T-helper 1 cell treated with Interleukin-12 subunit alpha and Interleukin-12 subunit beta and Interleukin-4 antibody, amounts not matched to agents 30 μg/mL and 1 μg/mL, for 36 hours (primary cell): ENCODE data around the gene NME9.

Experiments
- H3K27ac Mint-ChIP-seq: one replicate; pipeline ENCODE4 v1.8.0; 2021; ENCODE audit warnings: mild to moderate bottlenecking, mixed read lengths
- H3K27me3 Mint-ChIP-seq: one replicate; pipeline ENCODE4 v1.8.0; 2021; ENCODE audit warnings: low read depth, mixed read lengths
- H3K36me3 Mint-ChIP-seq: one replicate; pipeline ENCODE4 v1.8.0; 2021; ENCODE audit warnings: low read depth, mixed read lengths
- H3K4me1 Mint-ChIP-seq: one replicate; pipeline ENCODE4 v1.8.0; 2021; ENCODE audit warnings: low read depth, mixed read lengths
- H3K4me3 Mint-ChIP-seq: one replicate; pipeline ENCODE4 v1.8.0; 2021; ENCODE audit warnings: mild to moderate bottlenecking, moderate library complexity, mixed read lengths
- H3K9me3 Mint-ChIP-seq: one replicate; pipeline ENCODE4 v1.8.0; 2021; ENCODE audit warnings: mixed read lengths

NME9 gene

DNA sequence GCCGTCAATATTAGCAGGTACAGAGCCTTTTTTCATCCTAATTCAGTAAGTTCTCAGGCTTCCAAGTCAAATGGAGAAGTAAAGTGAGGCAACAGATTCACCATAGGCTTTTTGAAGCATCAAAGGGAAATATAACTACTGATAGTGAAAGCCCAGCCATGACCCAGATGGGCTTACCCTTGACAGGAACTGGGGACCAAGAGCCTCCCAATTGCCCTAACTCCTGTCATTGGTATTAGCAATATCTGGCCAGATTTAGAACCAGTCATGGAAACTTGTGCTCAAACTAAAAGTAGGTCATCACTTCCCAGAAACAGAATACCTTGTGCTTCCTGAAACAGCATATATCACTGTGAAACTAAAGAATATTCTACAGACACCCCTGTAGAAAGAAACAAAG is 33.0 kb downstream of the NME9 start:
- Mint-ChIP-seq H3K9me3 (no peaks in the 10 kb centered on the region), H3K36me3 (peaks cover 36% of the 10 kb centered on the region), H3K27me3 (no peaks in the 10 kb centered on the region), H3K4me3 (no peak overlapping the region), H3K27ac (peak overlapping the region; percentile 12), H3K4me1 (peaks cover 16% of the 10 kb centered on the region)

DNA sequence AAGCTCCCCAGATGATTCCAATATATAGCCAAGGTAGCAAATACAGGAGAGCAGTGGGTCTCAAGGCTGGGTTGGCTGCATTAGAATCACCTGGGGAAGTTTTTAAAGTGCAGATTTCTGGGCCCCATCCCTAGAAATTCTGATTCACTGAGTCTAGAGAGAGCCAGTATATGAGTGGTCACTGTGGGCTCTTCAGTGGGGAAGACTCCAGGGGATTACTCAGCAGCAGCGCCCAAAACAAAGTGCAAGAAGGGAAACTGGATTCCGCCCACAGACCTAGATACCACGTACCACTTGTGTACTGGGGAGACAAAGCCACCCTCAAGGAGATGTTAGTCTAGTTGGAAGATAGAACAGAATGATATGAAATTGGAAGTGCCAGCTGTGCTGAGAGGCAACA is 40.0 kb downstream of the NME9 start:
- no peaks in the 10 kb centered on the region for H3K27me3 Mint-ChIP-seq
- no peak overlapping the region for H3K27ac Mint-ChIP-seq
- H3K4me1 Mint-ChIP-seq = peaks cover 3% of the 10 kb centered on the region

DNA sequence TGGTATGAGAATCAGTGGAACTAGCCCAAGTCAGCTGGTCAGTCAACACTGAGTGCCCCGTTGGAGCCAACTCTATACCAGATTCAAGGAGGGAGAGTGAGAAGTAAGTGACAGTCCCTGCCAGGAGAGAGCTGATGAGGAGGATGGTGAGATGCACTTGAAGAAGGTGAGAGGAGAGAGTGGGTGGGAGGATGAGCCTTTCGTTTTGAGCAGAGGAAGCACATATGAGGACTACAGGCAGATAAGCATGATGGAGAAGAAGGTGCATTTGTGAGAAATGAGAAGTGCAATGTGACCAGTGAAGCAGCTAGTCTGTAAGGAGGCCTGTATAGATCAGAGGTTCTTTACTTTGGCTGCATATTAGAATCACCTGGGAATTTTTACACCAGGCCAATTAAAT is 40.4 kb downstream of the NME9 start:
- peaks cover 39% of the 10 kb centered on the region for H3K36me3 Mint-ChIP-seq
- no peaks in the 10 kb centered on the region for H3K9me3 Mint-ChIP-seq
- H3K27ac Mint-ChIP-seq = no peak overlapping the region
- peaks cover 8% of the 10 kb centered on the region for H3K4me1 Mint-ChIP-seq
- no peak overlapping the region for H3K4me3 Mint-ChIP-seq
- no peaks in the 10 kb centered on the region for H3K27me3 Mint-ChIP-seq

More for the DNA sequence above, 40.0 kb downstream of the NME9 start:
- Mint-ChIP-seq H3K4me3 (no peak overlapping the region), H3K9me3 (no peaks in the 10 kb centered on the region), H3K36me3 (peaks cover 42% of the 10 kb centered on the region)

DNA sequence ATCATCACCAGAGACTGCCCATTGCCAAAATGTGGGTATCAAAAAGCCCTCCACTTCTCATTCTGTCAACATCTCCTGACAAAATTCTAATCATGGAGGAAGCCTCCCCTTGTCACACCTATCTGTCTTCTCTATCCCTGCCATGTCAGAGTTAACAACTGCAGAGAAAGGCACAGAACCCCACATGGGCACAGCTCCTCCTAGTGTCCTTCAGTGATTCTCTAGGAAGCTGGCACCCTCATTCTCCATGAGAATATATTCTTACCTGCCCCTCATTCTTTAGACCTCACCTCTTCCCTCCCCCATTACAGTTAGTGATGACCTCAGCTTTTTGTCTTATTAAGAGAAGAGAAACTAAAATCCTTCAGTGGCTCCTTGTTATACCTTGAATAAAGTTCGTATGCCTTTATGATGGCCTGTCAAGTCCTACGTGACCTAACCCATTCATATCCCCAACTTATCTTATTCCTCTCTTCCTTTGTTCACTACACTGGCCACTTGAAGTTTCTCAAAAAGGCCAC is 44.6 kb downstream of the NME9 start:
- H3K9me3 Mint-ChIP-seq = no peaks in the 10 kb centered on the region
- peaks cover 18% of the 10 kb centered on the region for H3K4me1 Mint-ChIP-seq
- peaks cover 29% of the 10 kb centered on the region for H3K36me3 Mint-ChIP-seq
- no peak overlapping the region for H3K27ac Mint-ChIP-seq
- no peak overlapping the region for H3K4me3 Mint-ChIP-seq
- H3K27me3 Mint-ChIP-seq = no peaks in the 10 kb centered on the region

DNA sequence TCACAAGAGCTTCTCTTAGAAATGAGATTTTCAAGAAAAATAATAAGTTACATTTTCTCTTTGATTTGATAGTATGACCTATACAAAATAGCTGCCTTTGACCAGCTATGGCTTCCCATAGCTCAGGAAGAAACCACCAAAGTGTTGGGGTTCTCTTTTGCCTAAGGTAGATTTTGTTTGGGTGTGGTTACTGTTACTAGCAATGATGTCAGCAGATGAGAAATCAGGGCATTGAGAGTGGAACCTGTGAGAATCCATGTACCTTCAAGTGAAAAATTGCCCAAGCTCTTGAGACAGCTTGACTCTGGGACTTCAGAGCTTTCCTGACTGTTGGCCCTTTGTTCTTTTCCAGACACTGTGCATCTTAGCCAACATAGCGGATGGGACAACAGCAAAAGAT is 45.6 kb downstream of the NME9 start:
- peaks cover 25% of the 10 kb centered on the region for H3K36me3 Mint-ChIP-seq
- no peak overlapping the region for H3K27ac Mint-ChIP-seq
- no peak overlapping the region for H3K4me3 Mint-ChIP-seq
- no peaks in the 10 kb centered on the region for H3K27me3 Mint-ChIP-seq
- peaks cover 16% of the 10 kb centered on the region for H3K4me1 Mint-ChIP-seq
- H3K9me3 Mint-ChIP-seq = no peaks in the 10 kb centered on the region

DNA sequence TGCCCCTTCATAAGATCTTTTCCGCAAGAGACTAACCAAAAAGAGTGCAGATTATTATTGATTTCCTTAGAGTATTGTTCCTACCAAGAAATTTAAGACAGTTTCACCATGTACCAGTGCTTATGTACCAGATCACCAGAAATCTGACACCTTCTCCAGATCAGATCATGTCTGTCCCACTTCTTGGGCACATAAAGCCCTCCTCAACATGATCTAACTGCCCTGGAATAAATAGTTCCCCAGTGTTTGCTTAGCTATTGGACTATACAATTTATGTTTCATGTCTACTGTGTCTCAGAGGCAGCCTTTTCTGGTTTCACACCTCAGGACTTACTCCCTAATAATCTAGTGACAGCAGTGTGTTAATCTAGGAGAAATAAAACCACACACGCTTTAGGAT is 46.8 kb downstream of the NME9 start:
- Mint-ChIP-seq H3K36me3 (peaks cover 17% of the 10 kb centered on the region), H3K4me3 (no peak overlapping the region), H3K4me1 (peaks cover 15% of the 10 kb centered on the region), H3K9me3 (no peaks in the 10 kb centered on the region), H3K27ac (no peak overlapping the region), H3K27me3 (no peaks in the 10 kb centered on the region)

DNA sequence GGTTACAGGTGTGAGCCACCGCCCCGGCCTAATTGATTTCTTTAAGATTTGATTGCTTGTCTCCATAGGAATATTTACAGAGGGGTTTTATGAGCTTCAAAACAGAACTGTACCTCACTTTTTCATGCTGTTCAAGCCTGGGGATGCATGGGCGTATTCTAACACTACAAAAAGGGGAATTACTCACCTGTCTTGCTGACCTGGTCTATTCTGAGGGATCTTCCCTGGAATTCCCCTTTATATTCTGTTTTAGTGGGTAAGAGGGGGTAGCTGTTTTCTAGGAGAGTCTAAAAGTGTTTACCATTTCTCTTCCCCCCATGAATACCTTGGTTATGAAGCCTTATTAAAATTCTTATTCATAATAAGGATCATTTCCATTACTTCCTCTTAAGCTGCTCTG is 48.1 kb downstream of the NME9 start:
- no peaks in the 10 kb centered on the region for H3K27me3 Mint-ChIP-seq

DNA sequence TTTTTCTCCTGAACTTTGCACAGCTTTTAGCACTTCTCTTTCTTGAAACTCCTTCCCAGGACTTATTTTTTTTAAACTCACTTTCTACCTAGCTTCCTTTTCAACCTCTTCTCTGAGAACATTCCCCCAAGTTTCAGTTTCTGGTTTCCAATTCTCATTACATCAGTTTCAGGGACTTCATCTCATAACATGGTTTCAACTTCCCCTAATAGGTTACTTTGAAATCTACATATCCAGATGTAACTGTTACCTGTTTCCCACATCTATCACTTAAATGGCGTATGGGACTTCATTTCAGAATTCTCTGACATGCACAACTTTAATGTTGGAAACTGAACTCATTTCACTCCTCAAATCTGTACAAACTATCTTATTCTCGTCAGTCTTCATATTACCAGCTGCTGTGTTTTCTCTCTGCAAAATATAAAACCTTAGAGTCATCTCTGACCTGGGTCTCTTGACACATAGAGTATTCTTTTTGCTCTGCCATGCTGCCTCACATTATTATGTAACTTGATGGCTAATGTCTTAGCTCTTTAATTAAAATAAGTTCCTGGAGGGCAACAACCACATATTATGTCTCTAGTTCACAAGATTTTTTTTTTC is 58.4 kb downstream of the NME9 start:
- no peak overlapping the region for H3K4me3 Mint-ChIP-seq
- peaks cover 31% of the 10 kb centered on the region for H3K36me3 Mint-ChIP-seq
- no peaks in the 10 kb centered on the region for H3K9me3 Mint-ChIP-seq
- no peaks in the 10 kb centered on the region for H3K27me3 Mint-ChIP-seq
- H3K27ac Mint-ChIP-seq = peak overlapping the region; percentile 27
- H3K4me1 Mint-ChIP-seq = peaks cover 6% of the 10 kb centered on the region

More for the DNA sequence above, 48.1 kb downstream of the NME9 start:
- H3K9me3 Mint-ChIP-seq = no peaks in the 10 kb centered on the region
- H3K4me3 Mint-ChIP-seq = no peak overlapping the region
- no peak overlapping the region for H3K27ac Mint-ChIP-seq
- H3K4me1 Mint-ChIP-seq = peaks cover 15% of the 10 kb centered on the region
- peaks cover 24% of the 10 kb centered on the region for H3K36me3 Mint-ChIP-seq

DNA sequence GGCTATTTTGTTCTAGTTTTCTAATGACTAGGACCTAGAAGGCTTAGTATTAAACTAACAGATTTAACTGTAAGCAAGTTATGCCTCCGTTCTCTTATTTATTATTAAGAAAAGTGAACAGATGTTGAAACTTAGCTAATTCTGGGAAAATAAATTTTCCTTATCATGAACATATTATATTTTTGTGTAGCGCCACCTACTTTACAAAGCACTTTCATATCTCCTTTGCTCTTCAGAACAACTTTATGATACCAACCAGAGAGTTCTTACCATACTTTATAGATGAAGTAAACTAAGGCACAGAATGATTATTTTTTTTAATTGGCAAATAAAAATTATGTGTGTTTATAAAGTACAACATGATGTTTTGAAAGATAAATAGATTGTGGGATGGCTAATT is 59.4 kb downstream of the NME9 start:
- Mint-ChIP-seq H3K27me3 (no peaks in the 10 kb centered on the region), H3K27ac (no peak overlapping the region), H3K4me3 (no peak overlapping the region), H3K9me3 (no peaks in the 10 kb centered on the region), H3K36me3 (peaks cover 32% of the 10 kb centered on the region), H3K4me1 (peaks cover 6% of the 10 kb centered on the region)

DNA sequence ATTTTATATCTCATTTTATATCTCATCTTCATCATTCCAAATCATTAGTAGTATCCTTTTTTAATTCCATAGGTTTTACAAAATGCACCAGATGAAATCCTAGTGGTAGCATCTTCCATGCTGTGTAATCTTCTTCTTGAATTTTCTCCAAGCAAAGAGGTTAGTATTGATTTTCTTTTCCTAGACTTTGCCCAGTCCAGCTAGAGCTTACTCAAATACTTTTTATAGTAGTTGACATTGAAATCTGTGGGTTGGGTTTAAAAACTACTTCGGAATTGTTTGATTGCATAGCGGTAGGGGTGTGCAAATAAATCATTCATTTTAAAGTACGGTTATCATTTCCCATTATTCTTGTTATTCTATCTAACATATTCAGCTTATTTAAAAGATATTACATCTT is 62.6 kb downstream of the NME9 start:
- no peaks in the 10 kb centered on the region for H3K27me3 Mint-ChIP-seq
- peaks cover 14% of the 10 kb centered on the region for H3K36me3 Mint-ChIP-seq
- no peaks in the 10 kb centered on the region for H3K9me3 Mint-ChIP-seq
- no peak overlapping the region for H3K27ac Mint-ChIP-seq
- H3K4me1 Mint-ChIP-seq = peaks cover 6% of the 10 kb centered on the region
- no peak overlapping the region for H3K4me3 Mint-ChIP-seq

DNA sequence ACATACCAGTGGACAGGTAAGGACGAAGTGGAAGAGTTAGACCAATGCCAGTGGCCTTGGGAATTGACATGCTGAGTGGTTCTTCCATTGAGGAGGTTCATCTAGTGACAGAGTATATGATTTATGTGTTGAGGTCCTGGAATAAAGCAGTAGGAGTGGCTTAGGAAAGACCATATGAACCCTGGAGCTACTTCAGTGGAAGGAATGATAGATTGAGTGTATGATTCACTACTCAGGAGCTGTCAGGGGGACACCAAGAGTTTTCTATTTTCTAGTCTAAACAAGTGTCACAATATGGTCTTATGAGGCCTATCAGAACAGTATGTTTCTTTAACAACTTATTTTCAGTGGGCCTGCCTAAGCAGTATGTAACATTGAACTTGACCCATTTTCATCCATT is 63.9 kb downstream of the NME9 start:
- Mint-ChIP-seq H3K27me3 (no peaks in the 10 kb centered on the region), H3K27ac (no peak overlapping the region), H3K4me1 (no peaks in the 10 kb centered on the region), H3K4me3 (no peak overlapping the region), H3K9me3 (no peaks in the 10 kb centered on the region), H3K36me3 (peaks cover 10% of the 10 kb centered on the region)

DNA sequence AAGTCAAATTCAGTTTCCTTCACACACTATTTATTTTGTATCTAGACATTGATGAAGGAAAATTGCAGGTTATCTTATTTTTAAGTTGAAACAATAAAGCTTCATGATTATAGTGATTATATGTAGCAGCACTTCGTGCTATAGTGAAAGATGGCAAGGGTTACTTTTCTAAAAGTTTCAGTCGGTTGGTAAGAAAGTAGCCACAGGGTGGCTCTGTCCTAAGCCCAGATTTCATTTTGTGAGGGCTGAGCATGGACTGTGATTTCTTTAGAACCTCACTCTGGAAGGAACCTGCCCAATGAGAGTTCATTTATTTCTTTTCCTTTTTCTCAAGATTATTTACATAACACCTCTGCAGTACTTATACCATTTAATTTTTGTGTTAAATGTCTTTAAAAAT is 66.5 kb downstream of the NME9 start:
- peaks cover 18% of the 10 kb centered on the region for H3K36me3 Mint-ChIP-seq
- H3K27me3 Mint-ChIP-seq = no peaks in the 10 kb centered on the region
- no peaks in the 10 kb centered on the region for H3K9me3 Mint-ChIP-seq
- H3K4me3 Mint-ChIP-seq = no peak overlapping the region
- H3K27ac Mint-ChIP-seq = no peak overlapping the region
- H3K4me1 Mint-ChIP-seq = no peaks in the 10 kb centered on the region

DNA sequence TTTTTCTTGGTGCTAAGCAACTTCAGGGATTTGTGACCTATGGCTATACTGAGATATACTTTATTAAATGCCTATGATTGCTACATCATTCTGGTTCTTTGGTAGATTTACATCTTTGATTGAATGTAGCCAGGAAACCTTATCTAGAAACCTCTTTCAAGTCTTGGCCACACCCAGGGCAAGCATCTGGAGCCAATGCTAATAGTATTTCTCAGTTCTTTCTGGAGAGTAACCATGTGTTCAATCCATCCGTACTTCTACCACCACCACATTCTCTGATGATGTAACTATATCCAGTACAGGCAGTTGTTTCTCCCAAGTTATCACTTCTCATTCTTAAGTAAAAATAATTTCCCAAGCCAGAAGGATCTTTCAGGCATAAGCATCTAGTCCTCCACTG is 69.0 kb downstream of the NME9 start:
- Mint-ChIP-seq H3K4me1 (peaks cover 7% of the 10 kb centered on the region), H3K27ac (no peak overlapping the region), H3K9me3 (no peaks in the 10 kb centered on the region), H3K36me3 (peaks cover 19% of the 10 kb centered on the region), H3K27me3 (no peaks in the 10 kb centered on the region), H3K4me3 (no peak overlapping the region)

DNA sequence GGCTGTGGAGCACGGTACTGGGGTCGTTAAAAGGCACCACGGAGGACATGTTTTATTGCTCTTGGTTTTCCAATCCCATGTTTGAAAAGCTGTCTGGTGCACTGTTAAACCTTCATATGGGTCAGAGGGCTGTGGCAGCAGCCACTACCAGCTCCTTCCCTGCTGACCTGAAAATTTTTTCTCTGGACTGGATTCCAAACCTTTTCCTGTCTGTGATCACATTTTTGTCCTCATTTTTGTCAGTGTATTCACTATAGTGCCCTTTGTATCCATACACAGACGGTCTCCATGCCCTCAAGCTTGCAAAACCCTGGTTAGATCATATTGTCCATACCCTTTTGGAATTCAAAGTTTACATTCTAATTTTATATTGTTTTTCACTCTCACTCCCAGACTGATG is 70.5 kb downstream of the NME9 start:
- Mint-ChIP-seq H3K4me3 (no peak overlapping the region), H3K4me1 (peaks cover 7% of the 10 kb centered on the region), H3K27me3 (no peaks in the 10 kb centered on the region), H3K27ac (no peak overlapping the region), H3K36me3 (peaks cover 15% of the 10 kb centered on the region), H3K9me3 (no peaks in the 10 kb centered on the region)

DNA sequence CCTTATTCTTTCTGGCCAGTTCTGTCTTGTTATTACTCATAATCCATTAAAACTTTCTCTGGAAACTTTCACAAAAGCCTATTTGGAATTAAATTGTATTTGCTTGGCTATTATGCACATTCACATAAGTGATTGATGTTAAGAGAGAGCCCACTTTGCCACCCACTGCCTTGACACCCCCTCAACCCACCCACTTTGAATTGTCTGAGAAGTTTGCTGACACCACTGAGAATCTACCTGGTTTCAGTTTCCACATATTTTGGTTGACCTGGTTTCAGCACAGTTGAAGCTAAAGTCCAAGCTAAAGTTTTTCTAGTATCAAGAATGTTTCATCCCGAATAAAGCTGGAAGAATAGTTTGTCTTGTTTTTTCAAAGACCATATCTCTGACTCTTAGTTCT is 71.7 kb downstream of the NME9 start:
- Mint-ChIP-seq H3K4me1 (peaks cover 7% of the 10 kb centered on the region), H3K27me3 (no peaks in the 10 kb centered on the region), H3K36me3 (peaks cover 14% of the 10 kb centered on the region), H3K27ac (no peak overlapping the region), H3K4me3 (no peak overlapping the region), H3K9me3 (no peaks in the 10 kb centered on the region)

DNA sequence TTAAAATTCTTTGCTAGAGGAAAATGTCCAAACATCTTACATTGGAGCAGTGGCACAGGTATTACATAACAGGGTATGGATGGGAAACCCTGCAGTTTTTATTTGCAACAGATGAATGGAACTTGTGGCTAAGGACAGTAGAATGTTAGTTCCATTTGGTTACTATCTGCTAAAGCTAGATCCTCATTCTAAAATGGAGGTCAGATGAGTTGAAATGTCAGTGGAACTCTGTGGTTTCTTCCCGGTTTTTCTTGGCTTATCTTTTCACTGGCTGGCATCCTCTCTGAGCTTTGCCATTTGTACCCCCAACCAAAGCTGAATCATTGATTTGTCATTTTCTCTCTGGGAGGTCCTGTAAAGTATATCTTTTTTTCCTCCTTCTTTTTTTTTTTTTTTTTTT is 73.6 kb downstream of the NME9 start:
- Mint-ChIP-seq H3K4me3 (no peak overlapping the region), H3K27me3 (no peaks in the 10 kb centered on the region), H3K4me1 (peaks cover 7% of the 10 kb centered on the region), H3K36me3 (peaks cover 14% of the 10 kb centered on the region), H3K9me3 (no peaks in the 10 kb centered on the region), H3K27ac (no peak overlapping the region)
